Pons (tissue), 1 donor: Measurements from ENCODE around the gene UIMC1.

ENCODE experiments used
- DNase-seq: peaks from one replicate; pipeline ENCODE4 v3.0.0-alpha.2; 2016; ENCODE audit warnings: low spot score

The UIMC1 gene

DNA sequence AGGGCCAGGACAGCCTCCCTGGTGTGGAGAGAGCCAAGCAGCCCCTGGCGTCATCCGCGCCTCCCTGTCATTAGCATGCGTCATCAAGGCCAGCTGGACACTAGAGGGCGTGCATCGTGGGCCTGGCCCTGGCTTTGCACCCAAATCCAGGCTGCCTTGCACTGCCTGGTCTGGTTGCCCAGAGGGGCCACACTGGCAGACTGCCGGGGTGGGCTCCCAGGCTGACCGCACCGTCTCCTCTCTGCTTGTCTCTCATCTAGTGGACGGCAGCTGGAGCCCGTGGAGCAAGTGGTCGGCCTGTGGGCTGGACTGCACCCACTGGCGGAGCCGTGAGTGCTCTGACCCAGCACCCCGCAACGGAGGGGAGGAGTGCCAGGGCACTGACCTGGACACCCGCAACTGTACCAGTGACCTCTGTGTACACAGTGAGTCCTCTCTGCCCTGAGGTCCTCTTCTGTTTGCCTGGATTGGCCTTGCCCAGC is 136.4 kb downstream of the UIMC1 start:
- peak; percentile 1 for DNase-seq

DNA sequence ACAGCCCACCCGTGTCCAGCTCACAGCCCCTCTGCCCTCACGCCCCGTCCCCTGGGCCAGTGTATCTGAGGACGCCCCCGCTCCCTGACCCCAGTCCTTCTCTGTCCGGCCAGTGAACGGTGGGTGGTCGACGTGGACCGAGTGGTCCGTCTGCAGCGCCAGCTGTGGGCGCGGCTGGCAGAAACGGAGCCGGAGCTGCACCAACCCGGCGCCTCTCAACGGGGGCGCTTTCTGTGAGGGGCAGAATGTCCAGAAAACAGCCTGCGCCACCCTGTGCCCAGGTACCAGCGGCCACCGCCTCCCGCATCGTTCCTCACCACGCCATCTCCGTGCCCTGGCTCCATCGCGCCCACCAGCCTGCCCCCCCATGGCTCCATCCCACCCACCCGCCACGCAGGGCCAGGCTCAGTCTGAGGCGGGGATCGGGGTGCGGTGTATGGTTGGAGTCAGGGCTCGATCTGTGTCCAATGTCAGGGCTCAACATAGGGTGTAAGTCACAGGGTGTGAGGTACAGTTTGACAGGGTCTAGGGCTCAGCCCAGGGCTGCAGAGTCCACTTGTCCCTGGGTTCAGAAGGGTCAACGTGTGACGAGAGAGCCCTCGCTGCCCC is 137.0 kb downstream of the UIMC1 start:
- DNase-seq, result no peak

DNA sequence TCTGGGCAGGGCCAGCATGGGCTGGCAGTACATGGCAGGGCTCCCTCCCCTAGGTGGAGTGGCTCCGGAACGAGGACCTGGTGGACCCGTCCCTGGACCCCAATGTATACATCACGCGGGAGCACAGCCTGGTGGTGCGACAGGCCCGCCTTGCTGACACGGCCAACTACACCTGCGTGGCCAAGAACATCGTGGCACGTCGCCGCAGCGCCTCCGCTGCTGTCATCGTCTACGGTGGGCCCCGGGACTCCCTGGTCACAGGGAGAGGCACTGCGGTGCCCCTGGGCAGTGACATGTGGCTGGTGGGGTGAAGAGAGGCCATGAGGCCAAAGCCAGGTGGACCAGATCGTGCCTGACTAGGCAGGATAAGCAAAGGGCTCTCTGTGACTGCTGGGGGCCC is 137.8 kb downstream of the UIMC1 start:
- no peak for DNase-seq

GRCh38 chr5:176868126-176868525 is 138.5 kb downstream of the UIMC1 start:
- no peak for DNase-seq

- DNase-seq, result no peak
These were observed 139.8 kb downstream of the UIMC1 start for GRCh38 chr5:176866707-176867310.

- DNase-seq, result no peak
These were observed 140.6 kb downstream of the UIMC1 start for GRCh38 chr5:176865964-176866363.

DNA sequence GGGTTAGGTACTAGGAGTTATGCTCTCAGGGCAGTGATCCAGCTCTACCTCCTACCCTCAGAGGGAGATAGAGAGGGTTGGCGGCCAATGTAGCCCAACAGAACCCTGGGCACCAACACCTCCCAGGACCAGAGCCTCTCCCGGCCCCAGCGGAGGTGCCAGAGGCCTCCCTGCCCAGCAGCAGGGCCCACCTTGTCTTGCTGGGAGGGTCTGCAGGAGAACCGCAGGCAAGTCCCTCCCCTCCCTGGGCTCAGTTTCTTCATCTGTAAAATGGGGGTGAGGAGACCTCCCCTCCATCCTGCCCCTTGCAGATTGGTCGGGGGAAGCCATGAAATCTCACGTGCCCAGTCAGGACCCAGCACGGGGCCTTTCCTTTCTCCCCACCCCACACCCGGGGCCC is 141.8 kb downstream of the UIMC1 start:
- DNase-seq, result no peak

DNA sequence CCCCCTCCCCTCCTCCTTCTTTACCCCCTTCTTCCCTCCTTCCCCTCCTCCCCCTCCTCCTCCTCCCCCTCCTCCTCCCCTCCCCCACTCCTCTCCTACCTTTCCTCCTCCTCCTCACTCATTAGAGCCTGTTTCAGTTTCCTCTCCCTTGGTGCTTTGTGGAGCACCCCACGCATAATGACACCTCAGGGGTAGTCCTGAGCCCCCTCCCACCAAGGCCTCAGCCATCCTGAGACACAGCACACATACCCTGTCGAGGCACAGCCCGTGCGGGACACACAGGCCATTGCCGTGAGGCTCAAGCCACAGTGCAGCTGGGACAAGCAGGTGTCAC is 142.8 kb downstream of the UIMC1 start:
- no peak for DNase-seq

GRCh38 chr5:176863041-176863764 is 143.4 kb downstream of the UIMC1 start:
- no peak for DNase-seq

GRCh38 chr5:176862330-176862995 is 144.1 kb downstream of the UIMC1 start:
- no peak for DNase-seq

DNA sequence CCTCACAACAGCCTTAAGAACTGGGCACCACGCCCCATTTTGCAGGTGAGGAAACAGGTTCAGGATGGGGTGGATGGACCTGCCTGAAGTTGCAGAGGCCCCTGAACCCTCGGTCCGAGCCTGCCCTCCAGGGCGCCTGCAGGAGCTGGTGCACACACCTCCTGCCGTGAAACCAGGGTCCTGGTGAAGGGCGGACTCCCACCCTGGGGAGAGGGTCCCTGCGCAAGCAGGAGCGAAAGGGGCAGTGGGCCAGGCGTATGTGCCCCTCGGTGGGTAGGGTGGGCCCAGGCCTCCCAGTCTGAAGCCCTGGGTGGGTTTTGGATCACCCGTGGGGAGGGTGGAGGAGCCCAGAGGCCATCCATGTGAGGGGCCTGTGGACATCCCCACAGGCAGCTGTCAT is 145.3 kb downstream of the UIMC1 start:
- DNase-seq, result no peak

DNA sequence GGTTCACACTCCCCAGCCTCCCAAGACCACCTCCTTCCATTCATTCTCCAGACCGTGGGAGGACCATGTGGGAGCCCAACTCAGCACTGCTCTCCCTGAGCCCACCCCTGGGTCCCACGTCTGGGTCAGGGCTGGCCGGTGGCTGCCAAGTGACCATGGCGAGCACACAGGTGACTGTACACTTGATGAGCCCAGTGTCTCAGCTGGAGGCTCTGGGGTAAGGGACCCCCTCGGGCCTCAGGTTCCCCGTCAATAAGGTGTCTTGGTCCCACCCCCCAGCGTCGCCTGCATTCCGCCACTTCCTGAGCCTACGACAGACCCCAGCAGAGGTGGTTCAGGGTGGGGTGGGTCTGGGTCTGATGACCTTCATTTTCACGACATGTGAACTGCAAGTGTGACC is 146.2 kb downstream of the UIMC1 start:
- no peak for DNase-seq

DNA sequence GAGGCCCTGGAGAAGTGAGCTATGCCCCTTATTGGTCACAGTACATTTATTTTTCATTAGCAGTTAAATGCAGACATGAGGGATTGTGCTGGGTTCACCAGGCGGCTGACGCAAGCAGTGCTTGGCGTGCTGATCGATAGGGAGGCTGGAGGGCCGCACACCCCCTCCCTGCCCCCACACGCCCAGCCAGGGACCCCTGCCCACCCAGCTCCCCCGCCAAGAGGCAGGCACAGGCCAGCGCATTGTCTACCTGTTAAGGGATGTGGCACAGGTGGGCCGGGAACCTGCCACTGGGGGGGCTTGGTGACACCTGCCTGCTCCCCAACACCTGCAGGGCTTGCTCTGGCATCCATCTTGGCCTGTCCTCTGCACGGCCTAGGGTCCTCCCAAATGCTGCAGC is 146.7 kb downstream of the UIMC1 start:
- DNase-seq, result no peak

- DNase-seq, result no peak
These were observed 148.7 kb downstream of the UIMC1 start for GRCh38 chr5:176857894-176858273.

- DNase-seq, result no peak
These were observed 149.2 kb downstream of the UIMC1 start for GRCh38 chr5:176857216-176857893.

- no peak for DNase-seq
These were observed 149.8 kb downstream of the UIMC1 start for GRCh38 chr5:176856746-176857145.

- no peak for DNase-seq
These were observed 151.0 kb downstream of the UIMC1 start for GRCh38 chr5:176855598-176855997.
